Measurements from ENCODE around the gene CAMP.

Gene CAMP

DNA sequence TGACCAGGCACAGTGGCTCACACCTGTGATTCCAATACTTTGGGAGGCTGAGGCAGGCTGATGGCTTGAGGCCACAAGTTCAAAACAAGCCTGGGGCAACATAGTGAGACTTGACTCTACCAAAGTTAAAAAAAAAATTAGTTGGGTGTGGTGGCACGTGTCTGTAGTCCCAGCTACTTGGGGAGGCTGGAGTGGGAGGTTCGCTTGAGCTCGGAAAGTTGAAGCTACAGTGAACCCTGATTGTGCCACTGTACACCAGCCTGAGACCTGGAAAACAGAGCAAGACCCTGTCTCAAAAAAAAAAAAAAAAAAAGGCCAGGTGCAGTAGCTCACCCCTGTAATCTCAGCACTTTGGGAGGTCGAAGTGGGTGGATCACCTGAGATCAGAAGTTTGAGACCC, 38.2 kb upstream of the CAMP start:
- TF ChIP-seq, protein P1, sequence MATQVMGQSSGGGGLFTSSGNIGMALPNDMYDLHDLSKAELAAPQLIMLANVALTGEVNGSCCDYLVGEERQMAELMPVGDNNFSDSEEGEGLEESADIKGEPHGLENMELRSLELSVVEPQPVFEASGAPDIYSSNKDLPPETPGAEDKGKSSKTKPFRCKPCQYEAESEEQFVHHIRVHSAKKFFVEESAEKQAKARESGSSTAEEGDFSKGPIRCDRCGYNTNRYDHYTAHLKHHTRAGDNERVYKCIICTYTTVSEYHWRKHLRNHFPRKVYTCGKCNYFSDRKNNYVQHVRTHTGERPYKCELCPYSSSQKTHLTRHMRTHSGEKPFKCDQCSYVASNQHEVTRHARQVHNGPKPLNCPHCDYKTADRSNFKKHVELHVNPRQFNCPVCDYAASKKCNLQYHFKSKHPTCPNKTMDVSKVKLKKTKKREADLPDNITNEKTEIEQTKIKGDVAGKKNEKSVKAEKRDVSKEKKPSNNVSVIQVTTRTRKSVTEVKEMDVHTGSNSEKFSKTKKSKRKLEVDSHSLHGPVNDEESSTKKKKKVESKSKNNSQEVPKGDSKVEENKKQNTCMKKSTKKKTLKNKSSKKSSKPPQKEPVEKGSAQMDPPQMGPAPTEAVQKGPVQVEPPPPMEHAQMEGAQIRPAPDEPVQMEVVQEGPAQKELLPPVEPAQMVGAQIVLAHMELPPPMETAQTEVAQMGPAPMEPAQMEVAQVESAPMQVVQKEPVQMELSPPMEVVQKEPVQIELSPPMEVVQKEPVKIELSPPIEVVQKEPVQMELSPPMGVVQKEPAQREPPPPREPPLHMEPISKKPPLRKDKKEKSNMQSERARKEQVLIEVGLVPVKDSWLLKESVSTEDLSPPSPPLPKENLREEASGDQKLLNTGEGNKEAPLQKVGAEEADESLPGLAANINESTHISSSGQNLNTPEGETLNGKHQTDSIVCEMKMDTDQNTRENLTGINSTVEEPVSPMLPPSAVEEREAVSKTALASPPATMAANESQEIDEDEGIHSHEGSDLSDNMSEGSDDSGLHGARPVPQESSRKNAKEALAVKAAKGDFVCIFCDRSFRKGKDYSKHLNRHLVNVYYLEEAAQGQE (IDR thresholded peaks at IDR 0.05; ENCODE audit: insufficient read depth in 1 of 2, low read depth in 2 of 2, low read length in 2 of 2), result no peak
- no peak for TF ChIP-seq SIN3A (IDR thresholded peaks at IDR 0.05; ENCODE audit: borderline replicate concordance, insufficient read depth, low read length)
- no peak for TF ChIP-seq POLR2AphosphoS5 (IDR thresholded peaks at IDR 0.05; ENCODE audit: low read depth, low read length)
- no peak for TF ChIP-seq TAF1 (IDR thresholded peaks at IDR 0.05; ENCODE audit: borderline replicate concordance, insufficient read depth, low read length)
- TF ChIP-seq FOXP2 (optimal IDR thresholded peaks at IDR 0.05; ENCODE audit: borderline replicate concordance, extremely low read depth, extremely low read length, insufficient read depth), result no peak

DNA sequence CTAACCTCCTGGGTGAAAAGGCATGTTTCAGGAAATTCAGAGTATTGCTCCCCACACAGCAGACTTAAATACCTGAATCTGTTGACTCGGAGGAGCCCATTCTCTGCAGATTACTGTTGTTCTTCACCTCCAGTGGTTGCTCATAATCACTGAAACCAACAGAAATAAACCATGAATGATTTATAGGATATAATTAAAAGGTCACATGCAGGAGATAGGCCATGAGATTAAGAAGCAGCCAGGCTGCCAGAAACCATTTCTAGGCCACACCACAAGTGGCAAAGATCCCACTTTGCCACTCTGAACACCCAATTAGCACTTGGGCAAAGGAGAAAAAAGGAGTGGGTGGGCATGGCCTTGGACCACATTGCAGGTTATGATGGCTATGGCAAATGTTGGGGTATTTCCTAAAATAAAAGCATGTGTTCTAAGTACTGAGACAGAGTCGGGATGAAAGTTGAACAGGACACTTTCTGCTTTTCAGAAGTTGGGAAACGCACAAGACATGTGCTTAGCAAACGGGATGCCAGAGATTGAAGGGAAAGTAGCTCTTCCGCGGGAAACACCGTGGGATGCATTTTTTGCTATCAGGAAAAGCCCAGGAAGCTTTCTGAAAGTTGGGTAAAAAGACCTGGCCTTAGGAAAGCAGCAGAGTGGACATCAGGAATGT, 36.5 kb upstream of the CAMP start:
- TF ChIP-seq, protein P1 (IDR thresholded peaks at IDR 0.05; ENCODE audit: insufficient read depth in 1 of 2, low read depth in 2 of 2, low read length in 2 of 2), result no peak
- TF ChIP-seq TAF1 (IDR thresholded peaks at IDR 0.05; ENCODE audit: borderline replicate concordance, insufficient read depth, low read length) (no peak), FOXP2 (optimal IDR thresholded peaks at IDR 0.05; ENCODE audit: borderline replicate concordance, extremely low read depth, extremely low read length, insufficient read depth) (no peak), POLR2AphosphoS5 (IDR thresholded peaks at IDR 0.05; ENCODE audit: low read depth, low read length) (no peak), SIN3A (IDR thresholded peaks at IDR 0.05; ENCODE audit: borderline replicate concordance, insufficient read depth, low read length) (no peak)

DNA sequence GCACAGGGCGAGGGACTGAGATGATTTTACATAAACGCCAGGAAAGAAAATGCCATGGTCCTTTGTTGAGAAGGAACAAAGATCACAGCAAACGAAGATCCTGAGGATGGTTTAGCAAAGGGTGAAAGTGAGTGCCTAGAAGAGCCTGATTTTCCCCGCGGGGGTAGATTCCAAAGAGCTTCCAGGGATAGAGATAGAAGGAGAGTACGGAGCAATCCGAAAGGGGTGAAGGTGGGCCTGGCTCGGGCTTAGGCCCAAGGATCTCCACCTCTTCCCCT, 36.1 kb upstream of the CAMP start:
- TF ChIP-seq, protein P1 (IDR thresholded peaks at IDR 0.05; ENCODE audit: insufficient read depth in 1 of 2, low read depth in 2 of 2, low read length in 2 of 2), result no peak
- no peak for TF ChIP-seq SIN3A (IDR thresholded peaks at IDR 0.05; ENCODE audit: borderline replicate concordance, insufficient read depth, low read length)
- no peak for TF ChIP-seq FOXP2 (optimal IDR thresholded peaks at IDR 0.05; ENCODE audit: borderline replicate concordance, extremely low read depth, extremely low read length, insufficient read depth)
- TF ChIP-seq TAF1 (IDR thresholded peaks at IDR 0.05; ENCODE audit: borderline replicate concordance, insufficient read depth, low read length), result no peak
- no peak for TF ChIP-seq POLR2AphosphoS5 (IDR thresholded peaks at IDR 0.05; ENCODE audit: low read depth, low read length)

GRCh38 chr3:48187579-48188265, 35.6 kb upstream of the CAMP start:
- no peak for TF ChIP-seq FOXP2 (optimal IDR thresholded peaks at IDR 0.05; ENCODE audit: borderline replicate concordance, extremely low read depth, extremely low read length, insufficient read depth)
- TF ChIP-seq SIN3A (IDR thresholded peaks at IDR 0.05; ENCODE audit: borderline replicate concordance, insufficient read depth, low read length), result no peak
- no peak for TF ChIP-seq TAF1 (IDR thresholded peaks at IDR 0.05; ENCODE audit: borderline replicate concordance, insufficient read depth, low read length)
- TF ChIP-seq, protein P1 (IDR thresholded peaks at IDR 0.05; ENCODE audit: insufficient read depth in 1 of 2, low read depth in 2 of 2, low read length in 2 of 2), result no peak
- TF ChIP-seq POLR2AphosphoS5 (IDR thresholded peaks at IDR 0.05; ENCODE audit: low read depth, low read length), result no peak

All from PFSK-1 (cell line).